Peyer's patch (tissue), 4 donors: ENCODE measurements around the gene ASPSCR1.

ENCODE experiments used
- CTCF ChIP-seq, 6 experiments: fragments of 450-650 bp in 4 of 6; fragments of 200-600 bp in 2 of 6; sonication (generic) in 1 of 6; IDR thresholded peaks; one replicate each; pipeline ENCODE4 v1.5.1; 2017 to 2019; ENCODE audit warnings: antibody characterized with exemption in 6 of 6, mild to moderate bottlenecking in 3 of 6, moderate library complexity in 1 of 6
- POLR2A ChIP-seq, 2 donors: fragments of 450-650 bp; IDR thresholded peaks; one replicate each; pipeline ENCODE4 v1.5.1; 2017; ENCODE audit warnings: antibody characterized with exemption in 2 of 2, mild to moderate bottlenecking in 2 of 2, moderate library complexity in 2 of 2

DNA sequence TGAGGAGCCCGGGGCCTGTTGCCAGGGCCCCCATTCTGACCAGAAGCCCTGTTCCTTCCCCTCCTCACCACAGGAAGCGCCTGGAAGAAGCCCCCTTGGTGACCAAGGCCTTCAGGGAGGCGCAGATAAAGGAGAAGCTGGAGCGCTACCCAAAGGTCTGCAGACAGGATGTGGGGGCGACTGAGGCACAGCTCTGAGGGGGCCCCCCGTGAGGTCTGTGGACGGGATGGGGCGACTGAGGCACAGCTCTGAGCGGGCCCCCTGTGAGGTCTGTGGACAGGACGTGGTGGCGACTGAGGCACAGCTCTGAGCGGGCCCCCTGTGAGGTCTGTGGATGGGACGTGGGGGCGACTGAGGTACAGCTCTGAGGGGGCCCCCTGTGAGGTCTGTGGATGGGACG is 32.0 kb downstream of the ASPSCR1 start:
- TF ChIP-seq CTCF (IDR thresholded peaks at IDR 0.05) (no peak), POLR2A (IDR thresholded peaks at IDR 0.05) (no peak)
